GM21825 (cell line): ENCODE measurements around the gene NPLOC4.
A peak's percentile ranks its signal among the peaks of the same experiment; 100 is the strongest.

ENCODE experiments used
- ATAC-seq: cut with Tn5 transposase; IDR thresholded peaks from one replicate; pipeline ENCODE4 v1.9.1; 2021; ENCODE audit warnings: mild to moderate bottlenecking, moderate library complexity; ENCODE audit not compliant: unreplicated experiment

The NPLOC4 gene

GRCh38 chr17:81520021-81520901 is 116.7 kb downstream of the NPLOC4 start:
- ATAC-seq: no peak

- ATAC-seq: peak; percentile 19
These were observed 117.5 kb downstream of the NPLOC4 start for GRCh38 chr17:81519284-81520020.

GRCh38 chr17:81518785-81519283 is 118.1 kb downstream of the NPLOC4 start:
- ATAC-seq: peak; percentile 9

DNA sequence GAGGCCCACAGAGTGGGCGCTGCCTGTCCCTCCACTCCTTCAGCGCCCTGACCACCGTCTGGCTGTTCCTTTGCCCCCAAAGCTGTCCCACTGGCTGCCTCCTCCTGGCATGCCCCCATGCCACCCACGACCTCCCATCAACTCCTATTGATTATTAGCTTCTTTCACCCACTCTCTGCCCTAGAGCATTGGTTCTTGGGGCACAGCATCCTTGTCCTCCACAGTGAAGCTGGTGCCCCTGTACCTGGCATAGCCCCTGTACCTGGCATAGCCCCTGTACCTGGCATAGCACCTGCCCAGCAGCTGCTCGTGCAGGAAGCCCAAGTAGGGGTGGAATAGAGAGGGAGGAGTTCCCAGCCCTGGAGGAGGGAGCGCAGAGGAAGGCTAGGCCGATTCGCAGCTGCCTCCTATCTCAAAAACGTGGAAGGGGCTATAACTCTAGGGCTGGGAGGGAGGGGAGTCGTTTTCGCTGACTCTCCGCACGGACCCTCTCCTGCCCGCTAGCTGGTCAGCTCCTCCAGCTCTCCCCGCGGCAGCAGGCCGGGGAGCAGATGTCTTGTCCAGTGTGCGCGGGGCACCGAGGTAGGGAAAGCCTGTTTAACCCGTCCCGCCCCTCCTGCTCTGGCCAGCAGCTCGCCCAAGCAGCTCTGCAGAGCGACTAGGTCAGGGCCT is 118.7 kb downstream of the NPLOC4 start:
- no peak for ATAC-seq

DNA sequence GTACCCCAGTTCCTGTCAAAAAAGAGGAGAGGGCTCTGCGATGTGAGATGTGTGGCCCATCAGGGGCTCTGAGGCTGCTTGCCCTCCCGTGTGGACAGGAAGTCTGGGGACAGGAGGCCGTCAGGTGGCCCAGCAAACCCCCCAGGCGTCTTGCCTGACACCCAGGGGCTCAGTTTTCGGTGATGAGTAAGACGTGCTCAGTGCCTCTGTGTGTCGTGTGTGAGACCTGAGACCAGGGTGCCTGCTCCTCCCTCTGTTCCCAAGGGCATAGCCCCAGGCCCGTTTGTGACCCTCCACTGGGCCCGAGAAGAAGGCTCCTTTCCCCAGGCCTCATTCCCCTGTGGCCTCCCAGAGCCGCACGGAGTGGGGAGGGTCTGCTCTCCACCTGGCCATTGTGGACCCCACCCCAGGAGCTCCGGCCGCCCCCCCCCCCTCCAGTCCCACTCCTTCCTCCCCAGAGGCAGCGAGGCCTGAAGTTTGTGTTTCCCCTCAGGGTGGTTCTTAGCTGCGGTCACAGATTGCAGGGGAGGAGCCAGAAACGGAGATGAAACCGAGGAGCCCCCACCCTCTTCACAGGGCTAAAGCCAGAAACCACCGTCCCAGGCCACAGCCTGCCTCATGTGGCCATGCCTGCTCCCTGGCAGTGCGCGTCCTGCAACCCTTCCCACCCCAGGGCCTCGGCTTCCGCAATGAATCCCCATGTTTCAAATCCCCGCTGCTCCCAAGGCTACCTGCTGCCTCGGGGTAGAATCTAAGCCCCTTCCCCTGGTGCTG is 119.4 kb downstream of the NPLOC4 start:
- ATAC-seq: peak; percentile 30

GRCh38 chr17:81517009-81517338 is 119.9 kb downstream of the NPLOC4 start:
- ATAC-seq: no peak

- no peak for ATAC-seq
These were observed 120.5 kb downstream of the NPLOC4 start for GRCh38 chr17:81516439-81516838.

- ATAC-seq: no peak
These were observed 121.3 kb downstream of the NPLOC4 start for GRCh38 chr17:81515530-81516041.

GRCh38 chr17:81514739-81515529 is 122.0 kb downstream of the NPLOC4 start:
- peak; percentile 11 for ATAC-seq

DNA sequence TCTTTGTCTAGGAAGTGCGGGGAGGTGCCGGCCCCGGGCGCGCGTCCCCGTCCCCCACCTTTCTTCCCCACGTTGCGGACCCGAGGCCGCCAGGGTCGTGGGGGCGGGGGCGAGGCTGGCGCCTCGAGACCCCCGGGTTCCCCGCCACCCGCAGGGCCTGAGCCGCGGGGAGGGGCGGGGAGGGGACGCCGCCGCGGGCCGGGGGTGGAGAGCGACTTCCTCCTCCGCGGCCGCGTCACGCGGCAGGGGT is 122.5 kb downstream of the NPLOC4 start:
- ATAC-seq: no peak

GRCh38 chr17:81513753-81514488 is 123.0 kb downstream of the NPLOC4 start:
- ATAC-seq: no peak

DNA sequence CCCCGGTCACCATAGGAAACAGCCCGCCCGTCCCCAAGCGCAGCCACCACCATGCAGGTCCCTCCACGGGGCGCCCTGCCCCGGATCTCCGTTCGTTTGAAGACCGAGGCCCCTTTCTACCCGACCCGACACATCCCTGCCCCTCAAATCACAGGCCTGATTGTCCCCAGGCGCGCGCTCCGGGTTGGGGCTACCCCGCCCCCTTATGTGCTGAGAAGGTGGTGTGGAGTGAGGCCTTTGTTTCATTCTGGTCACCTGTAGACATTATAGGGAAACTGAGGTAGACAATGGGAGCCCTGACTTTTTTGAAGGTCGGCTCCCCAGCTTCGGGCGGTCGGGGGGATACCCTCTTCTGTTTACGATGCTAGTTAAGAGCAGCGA is 123.5 kb downstream of the NPLOC4 start:
- peak; percentile 2 for ATAC-seq

- peak; percentile 28 for ATAC-seq
These were observed 124.1 kb downstream of the NPLOC4 start, which contains the start of gene ACTG1 for GRCh38 chr17:81512562-81513371. Gene ACTG1, minus strand, starts transcription at chr17:81512799. Its CDS starts 445 bp downstream, at chr17:81512354.

GRCh38 chr17:81511804-81512561 is 124.9 kb downstream of the NPLOC4 start:
- ATAC-seq: peak; percentile 0

DNA sequence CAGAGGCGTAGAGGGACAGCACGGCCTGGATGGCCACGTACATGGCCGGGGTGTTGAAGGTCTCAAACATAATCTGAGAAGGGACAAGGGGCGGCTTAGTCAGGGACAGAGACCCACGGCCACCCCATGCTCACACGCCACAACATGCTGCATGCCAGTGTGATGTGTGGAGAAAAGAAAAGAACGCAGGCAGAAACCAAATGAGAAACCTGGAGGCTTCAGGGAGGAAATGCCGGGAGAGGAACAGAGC is 125.4 kb downstream of the NPLOC4 start:
- ATAC-seq: no peak

DNA sequence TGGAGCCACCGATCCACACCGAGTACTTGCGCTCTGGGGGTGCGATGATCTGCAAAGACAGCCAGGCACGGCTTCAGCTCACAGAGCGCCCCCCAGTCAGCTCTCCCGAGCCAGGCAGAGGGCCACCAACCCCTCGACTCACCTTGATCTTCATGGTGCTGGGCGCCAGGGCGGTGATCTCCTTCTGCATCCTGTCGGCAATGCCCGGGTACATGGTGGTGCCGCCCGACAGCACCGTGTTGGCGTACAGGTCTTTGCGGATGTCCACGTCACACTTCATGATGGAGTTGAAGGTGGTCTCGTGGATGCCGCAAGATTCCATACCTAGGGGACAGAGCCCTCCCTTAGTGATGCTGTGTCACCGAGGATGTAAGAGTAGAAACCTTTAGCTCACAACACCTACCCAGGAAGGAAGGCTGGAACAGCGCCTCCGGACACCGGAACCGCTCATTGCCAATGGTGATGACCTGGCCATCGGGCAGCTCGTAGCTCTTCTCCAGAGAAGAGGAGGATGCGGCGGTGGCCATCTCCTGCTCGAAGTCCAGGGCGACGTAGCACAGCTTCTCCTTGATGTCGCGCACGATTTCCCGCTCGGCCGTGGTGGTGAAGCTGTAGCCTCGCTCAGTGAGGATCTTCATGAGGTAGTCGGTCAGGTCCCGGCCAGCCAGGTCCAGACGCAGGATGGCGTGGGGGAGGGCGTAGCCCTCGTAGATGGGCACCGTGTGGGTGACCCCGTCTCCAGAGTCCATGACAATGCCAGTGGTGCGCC is 125.9 kb downstream of the NPLOC4 start:
- no peak for ATAC-seq
